Neural progenitor cell (in vitro differentiated cells): ENCODE measurements around the gene TLCD1. TPM values are rescaled to one million over a fixed set of nuclear protein-coding genes. Genes with fewer than 3 reads are reported as not detected.

Experiments used
- DNase-seq: peaks from one replicate; pipeline ENCODE4 v3.0.0-alpha.2; 2016; ENCODE audit warnings: low spot score
- H2AFZ ChIP-seq: fragments of 200-600 bp; sonication (generic); replicated peaks from 2 replicates; pipeline ENCODE4 v1.6.1; 2016; ENCODE audit warnings: antibody characterized with exemption
- H3F3A ChIP-seq: fragments of 200-600 bp; sonication (generic); 2 replicates; pipeline ENCODE4 v1.6.1; 2016; ENCODE audit warnings: antibody characterized with exemption, low read depth
- H3K27ac ChIP-seq: fragments of 200-600 bp; sonication (generic); 2 replicates; pipeline ENCODE4 v1.5.1; 2016; ENCODE audit warnings: mild to moderate bottlenecking
- H3K27me3 ChIP-seq: fragments of 200-600 bp; sonication (generic); 2 replicates; pipeline ENCODE4 v1.6.1; 2016; ENCODE audit warnings: mild to moderate bottlenecking, moderate library complexity
- H3K36me3 ChIP-seq: fragments of 200-600 bp; sonication (generic); 2 replicates; pipeline ENCODE4 v1.5.1; 2016
- H3K4me1 ChIP-seq: fragments of 200-600 bp; sonication (generic); 2 replicates; pipeline ENCODE4 v1.6.1; 2016; ENCODE audit warnings: mixed run types
- H3K4me2 ChIP-seq: fragments of 200-600 bp; sonication (generic); 2 replicates; pipeline ENCODE4 v1.6.1; 2016
- H3K4me3 ChIP-seq: fragments of 200-600 bp; sonication (generic); 2 replicates; pipeline ENCODE4 v1.5.1; 2016
- H3K79me2 ChIP-seq: fragments of 200-600 bp; sonication (generic); 2 replicates; pipeline ENCODE4 v1.6.1; 2016; ENCODE audit warnings: low read depth
- H3K9ac ChIP-seq: fragments of 200-600 bp; sonication (generic); 2 replicates; pipeline ENCODE4 v1.6.1; 2016
- H3K9me3 ChIP-seq: fragments of 200-600 bp; sonication (generic); 2 replicates; pipeline ENCODE4 v1.5.1; 2016; ENCODE audit warnings: low read depth
- H4K20me1 ChIP-seq: fragments of 200-600 bp; sonication (generic); 2 replicates; pipeline ENCODE4 v1.6.1; 2016; ENCODE audit warnings: low read depth
- H3K27ac Mint-ChIP-seq: 3 replicates; pipeline ENCODE4 v1.8.0; 2021; ENCODE audit warnings: mixed read lengths
- H3K27me3 Mint-ChIP-seq: 2 replicates; pipeline ENCODE4 v1.8.0; 2022; ENCODE audit warnings: low read depth, mild to moderate bottlenecking, inconsistent platforms, moderate library complexity, mixed read lengths; ENCODE audit not compliant: insufficient read depth
- H3K36me3 Mint-ChIP-seq: 3 replicates; pipeline ENCODE4 v1.8.0; 2021; ENCODE audit warnings: mixed read lengths
- H3K4me1 Mint-ChIP-seq: 3 replicates; pipeline ENCODE4 v1.8.0; 2021; ENCODE audit warnings: mixed read lengths
- H3K4me3 Mint-ChIP-seq: 3 replicates; pipeline ENCODE4 v1.8.0; 2021; ENCODE audit warnings: mild to moderate bottlenecking, moderate library complexity, mixed read lengths
- H3K9me3 Mint-ChIP-seq: 3 replicates; pipeline ENCODE4 v1.8.0; 2020; ENCODE audit warnings: mixed read lengths
- CTCF ChIP-seq: fragments of 200-600 bp; sonication (generic); IDR thresholded peaks from 2 replicates; pipeline ENCODE4 v1.5.1; 2017; ENCODE audit warnings: antibody characterized with exemption, mild to moderate bottlenecking
- EZH2 ChIP-seq: fragments of 200-600 bp; sonication (generic); IDR thresholded peaks from 2 replicates; pipeline ENCODE4 v1.6.1; 2017; ENCODE audit warnings: antibody characterized with exemption, mild to moderate bottlenecking, moderate library complexity
- EZH2phosphoT487 ChIP-seq: fragments of 200-600 bp; sonication (generic); IDR thresholded peaks from 2 replicates; pipeline ENCODE4 v1.6.1; 2017; ENCODE audit warnings: antibody characterized with exemption
- total RNA-seq: library from RNA; depleted of rRNA; stranded (reverse); fragments of >200 nt; gene quantifications from 2 replicates; pipeline ENCODE4 v1.2.3, GENCODE V29; 2015; ENCODE audit warnings: low replicate concordance

TLCD1 gene
- total RNA-seq, 1 donor from 2014 or later, result 13.4 TPM

- H3K4me1 ChIP-seq, result peaks cover 38% of the 10 kb centered on the region
Observed at GRCh38 chr17:28718333-28719020, 7.6 kb downstream of the TLCD1 start.

GRCh38 chr17:28717578-28718332 is 8.3 kb downstream of the TLCD1 start, which contains the start of gene RAB34:
RAB34 (minus strand) TSS chr17:28717868; CDS start chr17:28717266, 602 bp downstream.
- peaks cover 29% of the 10 kb centered on the region for H4K20me1 ChIP-seq
- H3K79me2 ChIP-seq, result peaks cover 52% of the 10 kb centered on the region
- peaks cover 7% of the 10 kb centered on the region for H3K36me3 ChIP-seq
- H2AFZ ChIP-seq, result peak within 1 kb of the TSS; percentile 2
- peak within 1 kb of the TSS; percentile 51 for H3K9ac ChIP-seq
- Mint-ChIP-seq H3K4me1 (peaks cover 58% of the 10 kb centered on the region), H3K36me3 (peaks cover 42% of the 10 kb centered on the region), H3K27ac (peak within 1 kb of the TSS; percentile 87), H3K4me3 (peak within 1 kb of the TSS; percentile 88), H3K27me3 (peaks cover 11% of the 10 kb centered on the region), H3K9me3 (no peaks in the 10 kb centered on the region)
- DNase-seq, result peak; percentile 99
- peak within 1 kb of the TSS; percentile 17 for H3K27ac ChIP-seq
- H3K4me3 ChIP-seq, result peak within 1 kb of the TSS; percentile 88
- H3K4me1 ChIP-seq, result peaks cover 35% of the 10 kb centered on the region
- TF ChIP-seq CTCF, result peak; percentile 63
- TF ChIP-seq EZH2phosphoT487, result no peak
- no peaks in the 10 kb centered on the region for H3K27me3 ChIP-seq
- H3K9me3 ChIP-seq, result no peaks in the 10 kb centered on the region
- peak within 1 kb of the TSS; percentile 99 for H3K4me2 ChIP-seq
- peaks cover 62% of the 10 kb centered on the region for H3F3A ChIP-seq

More at GRCh38 chr17:28718333-28719020, 7.6 kb downstream of the TLCD1 start:
- peaks cover 60% of the 10 kb centered on the region for H3K4me1 Mint-ChIP-seq
- Histone ChIP-seq H4K20me1 (peaks cover 36% of the 10 kb centered on the region), H3K27ac (peak overlapping the region; percentile 5), H2AFZ (no peak overlapping the region), H3K4me2 (peak overlapping the region; percentile 99), H3K9me3 (no peaks in the 10 kb centered on the region), H3K79me2 (peaks cover 59% of the 10 kb centered on the region), H3K36me3 (peaks cover 7% of the 10 kb centered on the region), H3F3A (peaks cover 62% of the 10 kb centered on the region), H3K9ac (no peak overlapping the region), H3K4me3 (peak overlapping the region; percentile 88), H3K27me3 (no peaks in the 10 kb centered on the region)
- no peaks in the 10 kb centered on the region for H3K9me3 Mint-ChIP-seq
- no peak for TF ChIP-seq CTCF
- no peak for TF ChIP-seq EZH2
- TF ChIP-seq EZH2phosphoT487, result no peak
- peak overlapping the region; percentile 88 for H3K4me3 Mint-ChIP-seq
- DNase-seq, result peak; percentile 49
- peak overlapping the region; percentile 87 for H3K27ac Mint-ChIP-seq
- peaks cover 45% of the 10 kb centered on the region for H3K36me3 Mint-ChIP-seq
- peaks cover 11% of the 10 kb centered on the region for H3K27me3 Mint-ChIP-seq

GRCh38 chr17:28716740-28717577 is 9.1 kb downstream of the TLCD1 start:
- Histone ChIP-seq H3K4me1 (peaks cover 35% of the 10 kb centered on the region), H3K9me3 (no peaks in the 10 kb centered on the region), H3K27me3 (no peaks in the 10 kb centered on the region), H3K36me3 (peaks cover 7% of the 10 kb centered on the region), H3K27ac (peak overlapping the region; percentile 17), H3K4me3 (peak overlapping the region; percentile 88), H3K9ac (peak overlapping the region; percentile 51), H3F3A (peaks cover 62% of the 10 kb centered on the region), H3K4me2 (peak overlapping the region; percentile 83), H2AFZ (peak overlapping the region; percentile 2), H4K20me1 (peaks cover 21% of the 10 kb centered on the region), H3K79me2 (peaks cover 44% of the 10 kb centered on the region)
- no peak for TF ChIP-seq EZH2phosphoT487
- no peak for TF ChIP-seq EZH2
- no peak for TF ChIP-seq CTCF
- peaks cover 57% of the 10 kb centered on the region for H3K4me1 Mint-ChIP-seq
- peaks cover 41% of the 10 kb centered on the region for H3K36me3 Mint-ChIP-seq
- H3K4me3 Mint-ChIP-seq, result peak overlapping the region; percentile 87
- H3K9me3 Mint-ChIP-seq, result no peaks in the 10 kb centered on the region
- peaks cover 11% of the 10 kb centered on the region for H3K27me3 Mint-ChIP-seq
- peak overlapping the region; percentile 14 for H3K27ac Mint-ChIP-seq
- peak; percentile 78 for DNase-seq
